Activated T-cell treated with anti-CD3 and anti-CD28 coated beads for 24 hours (primary cell): ENCODE data around the gene PCBP3.
"Not testable (repeated sequence)": the region's sequence is repeated elsewhere in the genome, so short reads cannot be mapped to it uniquely, and the experiment has no call there.

Experiments
- DNase-seq: peaks from one replicate; pipeline ENCODE4 v3.0.0-alpha.2; 2020; ENCODE audit warnings: low read depth

Gene PCBP3

DNA sequence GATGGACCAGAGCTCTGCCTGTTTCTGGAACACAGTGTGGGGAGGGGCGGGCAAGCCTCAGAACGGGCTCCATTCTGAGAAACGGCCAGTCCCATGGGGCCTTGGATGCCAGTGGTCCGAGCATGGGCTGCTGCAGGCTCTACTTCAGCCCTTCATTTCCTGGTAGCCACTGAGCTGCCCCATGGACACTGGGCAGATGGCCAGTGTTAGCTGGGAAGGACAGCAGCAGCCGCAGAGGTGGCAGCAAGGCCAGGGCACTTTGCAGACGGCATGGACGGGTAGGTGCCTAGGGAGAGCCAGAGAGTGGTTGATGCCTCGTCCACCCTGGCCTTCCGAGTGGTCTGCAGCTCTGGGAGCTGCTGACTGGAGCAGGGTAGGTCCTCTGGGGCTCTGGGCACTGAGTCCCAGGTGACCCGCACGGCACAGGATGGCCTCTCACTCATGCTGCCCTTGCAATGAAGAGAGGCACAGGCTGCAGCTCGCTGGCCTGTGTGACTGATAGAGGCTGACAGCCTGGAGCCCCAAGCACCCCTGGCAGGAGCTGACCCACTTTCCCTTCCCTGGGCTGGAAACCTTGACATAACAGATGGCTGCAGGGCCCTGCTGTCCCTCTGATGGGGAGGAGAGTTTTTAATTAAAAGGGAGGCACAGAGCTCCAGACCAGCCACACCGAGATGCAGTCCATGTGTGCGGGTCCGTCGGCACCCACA lies 250.4 kb downstream of the PCBP3 start:
- DNase-seq, result no peak

DNA sequence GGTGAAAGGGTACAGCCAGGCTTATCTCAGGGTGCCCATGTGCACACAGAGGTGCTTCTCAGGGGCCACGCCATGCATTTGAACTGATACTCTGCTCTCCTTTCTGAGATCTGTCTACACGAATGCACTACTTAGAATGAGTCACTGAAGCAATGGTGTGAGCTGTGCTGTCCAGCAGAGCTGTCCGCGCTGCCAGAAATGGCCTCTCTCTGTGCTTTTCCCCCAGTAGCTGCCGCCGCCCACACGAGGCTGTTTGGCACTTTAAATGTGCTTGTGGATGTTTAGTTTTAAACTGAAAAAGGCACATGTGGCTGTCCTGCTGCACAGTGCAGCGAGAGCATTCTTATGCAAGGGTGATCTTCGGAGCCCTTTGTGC lies 250.9 kb downstream of the PCBP3 start:
- DNase-seq, result no peak

DNA sequence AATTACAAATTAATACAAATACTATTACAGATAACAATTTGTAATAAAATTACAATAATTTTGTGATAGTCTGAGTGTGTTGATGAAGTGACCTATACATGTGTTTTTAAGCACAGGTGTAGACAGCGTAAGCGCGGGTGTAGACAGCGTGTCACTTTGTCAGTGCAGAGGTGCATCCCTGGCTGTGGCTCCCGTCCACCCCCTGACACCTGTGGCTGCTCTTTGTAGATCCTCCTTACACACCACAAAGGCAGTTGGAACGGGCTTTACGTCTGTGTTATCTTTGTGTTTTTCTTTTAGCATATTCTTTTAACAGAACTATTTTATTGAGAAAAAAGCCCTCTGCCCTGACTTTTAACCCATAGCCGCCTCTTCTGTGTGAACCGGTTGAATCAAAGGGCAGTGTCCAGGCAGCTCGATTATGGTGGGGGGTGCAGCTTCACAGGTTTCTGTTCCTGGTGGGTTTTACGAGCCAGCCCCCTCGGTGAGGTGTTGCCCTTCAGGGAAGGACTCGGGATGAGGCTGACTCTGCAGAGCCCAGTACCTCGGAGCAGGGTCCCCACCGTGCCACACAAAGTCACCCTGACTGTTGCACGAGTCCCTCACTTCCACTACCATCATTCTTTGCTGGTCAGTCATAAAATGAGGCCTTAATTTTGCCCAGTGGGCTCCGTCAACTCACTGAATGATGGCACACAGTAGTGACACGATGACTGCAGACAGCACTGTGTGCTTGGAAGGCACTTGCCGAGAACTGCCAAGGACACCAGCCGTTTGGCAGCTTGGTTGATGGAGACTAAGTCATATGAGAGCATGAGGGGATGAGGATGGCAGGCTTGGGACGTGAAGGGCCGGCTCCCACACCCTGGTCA lies 251.6 kb downstream of the PCBP3 start:
- DNase-seq, result no peak

DNA sequence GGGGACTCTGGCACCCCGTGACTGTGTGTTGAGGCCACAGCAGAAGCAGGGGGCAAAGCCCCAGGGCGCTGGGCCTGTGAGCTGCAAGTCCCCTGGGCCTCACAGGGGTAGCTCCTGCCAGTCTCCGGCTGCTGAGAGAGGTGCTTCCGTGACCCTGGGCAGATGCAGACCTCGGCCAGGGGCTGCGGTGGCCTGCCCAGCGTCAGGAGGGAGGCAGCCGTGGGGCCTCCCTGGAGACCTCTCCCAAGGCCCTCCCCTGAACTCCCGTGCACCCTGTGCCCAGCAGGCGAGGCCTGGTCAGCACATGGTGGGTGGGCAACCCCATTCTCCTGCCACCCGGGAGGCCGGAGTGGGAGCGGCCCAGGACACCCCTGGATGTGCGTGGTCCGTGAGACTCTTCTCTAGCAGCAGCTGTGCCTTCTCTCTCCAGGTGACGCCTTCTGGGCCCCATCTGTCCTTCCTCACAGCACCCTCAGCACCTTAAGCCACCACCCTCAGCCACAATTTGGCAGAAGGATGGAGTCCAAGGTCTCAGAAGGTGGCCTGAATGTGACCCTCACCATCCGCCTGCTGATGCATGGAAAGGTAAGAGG lies 252.3 kb downstream of the PCBP3 start:
- no peak for DNase-seq

DNA sequence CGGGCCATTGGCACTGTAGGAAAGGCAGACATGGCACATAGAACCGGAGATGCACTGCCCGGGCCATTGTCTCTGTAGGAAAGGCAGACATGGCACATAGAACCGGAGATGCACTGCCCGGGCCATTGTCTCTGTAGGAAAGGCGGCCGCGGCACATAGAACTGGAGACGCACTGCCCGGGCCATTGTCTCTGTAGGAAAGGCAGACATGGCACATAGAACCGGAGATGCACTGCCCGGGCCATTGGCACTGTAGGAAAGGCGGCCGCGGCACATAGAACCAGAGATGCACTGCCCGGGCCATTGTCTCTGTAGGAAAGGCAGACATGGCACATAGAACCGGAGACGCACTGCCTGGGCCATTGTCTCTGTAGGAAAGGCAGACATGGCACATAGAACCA lies 252.9 kb downstream of the PCBP3 start:
- DNase-seq, result not testable (repeated sequence)

DNA sequence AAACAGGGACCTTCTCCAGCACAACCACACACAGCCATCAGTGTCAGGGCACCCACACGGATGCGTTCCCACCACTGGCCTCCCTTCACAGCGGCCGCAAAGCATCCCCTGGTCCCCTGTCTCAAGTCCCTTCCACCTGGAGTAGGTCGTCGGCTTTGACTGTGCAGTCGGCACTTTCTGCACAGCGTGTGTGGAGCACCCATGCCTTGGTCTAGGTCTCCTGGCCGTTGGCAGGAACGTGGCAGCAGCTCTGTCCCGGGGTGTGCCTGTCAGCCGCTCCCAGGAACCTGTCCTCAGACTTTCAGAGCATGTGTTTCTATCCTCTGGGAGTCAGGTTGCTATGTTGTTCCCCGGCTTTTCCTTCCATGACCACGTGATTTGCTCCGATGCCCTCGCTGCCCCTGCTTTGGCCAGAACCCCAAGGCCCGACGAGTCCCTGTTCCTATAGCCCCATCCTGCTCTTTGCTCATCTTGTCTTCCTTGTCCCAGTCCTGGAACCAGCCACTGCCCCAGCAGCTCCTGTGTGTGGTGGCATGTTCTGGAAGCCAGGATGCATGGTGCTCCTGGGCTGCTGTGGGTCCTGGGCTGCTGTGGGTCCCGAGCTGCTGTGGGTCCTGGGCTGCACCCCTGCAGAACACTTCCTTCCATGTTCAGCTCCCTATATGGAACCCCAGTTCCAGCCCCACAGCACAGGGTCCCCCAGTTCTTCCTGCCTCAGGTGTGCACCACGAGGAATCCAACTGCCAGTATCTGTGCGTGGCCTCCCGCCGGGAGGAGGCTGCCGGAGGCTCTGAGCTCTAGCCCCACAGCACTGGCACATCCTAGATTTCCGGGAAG lies 253.9 kb downstream of the PCBP3 start:
- DNase-seq, result no peak

DNA sequence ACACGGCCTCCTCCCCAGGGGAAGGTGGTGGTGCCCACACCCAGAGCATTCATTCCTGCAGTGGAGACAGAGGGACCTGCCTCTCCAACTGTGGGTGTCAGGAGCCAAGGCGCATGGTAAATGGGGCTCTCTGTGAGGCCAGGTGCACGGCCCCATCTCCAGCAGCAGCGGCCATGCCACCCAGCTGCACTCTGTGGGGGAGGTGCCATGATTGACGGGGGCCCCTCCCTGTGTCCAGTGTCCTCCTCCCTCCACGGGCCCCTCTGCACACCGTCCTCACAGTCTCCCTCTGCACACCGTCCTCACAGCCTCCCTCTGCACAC lies 254.5 kb downstream of the PCBP3 start:
- no peak for DNase-seq

DNA sequence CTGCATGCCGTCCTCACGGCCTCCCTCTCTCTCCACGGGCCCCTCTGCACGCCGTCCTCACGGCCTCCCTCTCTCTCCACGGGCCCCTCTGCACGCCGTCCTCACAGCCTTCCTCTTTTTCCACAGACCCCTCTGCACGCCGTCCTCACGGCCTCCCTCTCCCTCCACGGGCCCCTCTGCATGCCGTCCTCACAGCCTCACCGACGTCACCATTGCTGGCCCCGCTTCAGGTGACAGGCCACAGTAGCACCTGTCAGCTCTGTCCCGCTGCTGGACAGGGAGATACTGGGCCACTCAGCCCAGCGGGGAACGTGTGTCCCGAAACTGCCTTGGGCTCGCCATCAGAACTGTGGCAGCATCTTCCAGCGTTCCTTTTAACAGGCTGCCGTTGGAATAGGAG lies 255.3 kb downstream of the PCBP3 start:
- no peak for DNase-seq

DNA sequence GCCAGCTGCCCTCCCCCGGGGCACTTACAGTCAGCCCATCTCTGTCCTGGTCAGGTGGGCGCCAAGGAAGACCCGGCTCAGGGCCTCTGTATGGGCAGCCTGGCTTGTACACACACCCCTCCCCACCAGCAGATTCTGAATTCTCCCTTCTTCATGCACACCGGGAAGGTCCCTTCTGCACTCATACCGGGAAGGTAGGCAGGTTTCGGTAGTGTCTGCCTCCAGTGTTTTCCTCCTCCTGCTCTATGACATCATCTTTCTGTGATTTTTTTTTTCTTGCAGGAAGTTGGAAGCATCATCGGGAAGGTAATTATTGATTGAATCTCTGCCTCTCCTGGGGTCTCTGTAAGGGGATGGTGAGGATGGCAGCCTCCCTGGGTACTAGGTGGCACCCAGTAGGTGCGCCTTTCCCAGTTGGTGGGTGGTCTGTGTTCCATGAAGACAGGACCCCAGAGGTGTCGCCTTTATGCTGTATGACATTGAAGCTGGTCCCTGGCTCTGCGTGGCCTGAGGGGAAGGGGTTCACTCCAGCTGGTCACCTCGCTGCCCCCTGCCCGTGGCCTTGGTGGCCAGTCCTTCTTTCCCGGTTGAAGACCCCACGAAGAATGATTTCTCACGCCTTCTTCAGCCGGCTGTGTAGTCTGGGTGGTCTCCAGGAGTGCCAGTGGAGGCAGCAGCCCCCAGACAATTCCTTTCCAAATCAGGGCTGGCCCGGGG lies 255.9 kb downstream of the PCBP3 start:
- DNase-seq, result no peak

DNA sequence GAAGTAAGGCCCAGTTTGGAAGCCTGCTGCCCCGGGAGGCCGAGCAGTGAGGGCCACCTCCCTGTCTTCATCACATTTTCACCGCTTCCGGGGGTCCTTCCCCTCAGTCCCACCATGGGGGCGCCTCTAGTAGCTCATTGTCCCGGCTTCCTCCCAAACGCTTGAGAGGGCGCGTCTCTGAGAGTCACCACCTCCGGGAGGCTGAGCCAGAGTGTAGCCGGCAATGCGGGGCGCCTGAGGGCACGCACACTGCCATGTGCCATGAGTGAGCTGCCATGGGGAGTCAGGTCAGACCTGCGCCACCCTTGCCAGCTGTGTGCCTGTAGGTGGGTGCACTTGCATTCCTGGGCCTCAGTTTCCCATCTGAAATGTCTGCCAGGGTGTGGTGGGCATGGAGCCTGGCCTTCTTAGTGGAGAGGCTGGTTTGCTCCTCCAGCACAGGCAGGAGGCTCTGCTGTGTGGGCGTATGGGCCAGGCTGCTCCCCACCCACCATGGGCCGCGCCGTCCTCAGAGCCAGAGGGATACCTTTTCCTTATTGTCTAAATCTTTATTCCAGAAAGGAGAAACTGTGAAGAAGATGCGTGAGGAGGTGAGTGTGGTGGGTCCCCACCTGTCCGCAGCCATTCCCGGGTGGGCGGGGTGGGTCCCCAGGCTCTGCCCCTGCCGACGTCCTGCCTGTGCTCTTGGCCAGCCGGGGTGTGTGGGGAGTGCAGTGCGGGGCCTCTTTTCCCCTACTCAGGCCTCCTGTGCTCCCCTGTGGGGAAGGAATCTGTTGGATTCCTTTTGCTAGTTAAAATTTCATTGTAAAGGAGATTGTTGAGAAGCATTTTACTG lies 256.7 kb downstream of the PCBP3 start:
- DNase-seq, result no peak

DNA sequence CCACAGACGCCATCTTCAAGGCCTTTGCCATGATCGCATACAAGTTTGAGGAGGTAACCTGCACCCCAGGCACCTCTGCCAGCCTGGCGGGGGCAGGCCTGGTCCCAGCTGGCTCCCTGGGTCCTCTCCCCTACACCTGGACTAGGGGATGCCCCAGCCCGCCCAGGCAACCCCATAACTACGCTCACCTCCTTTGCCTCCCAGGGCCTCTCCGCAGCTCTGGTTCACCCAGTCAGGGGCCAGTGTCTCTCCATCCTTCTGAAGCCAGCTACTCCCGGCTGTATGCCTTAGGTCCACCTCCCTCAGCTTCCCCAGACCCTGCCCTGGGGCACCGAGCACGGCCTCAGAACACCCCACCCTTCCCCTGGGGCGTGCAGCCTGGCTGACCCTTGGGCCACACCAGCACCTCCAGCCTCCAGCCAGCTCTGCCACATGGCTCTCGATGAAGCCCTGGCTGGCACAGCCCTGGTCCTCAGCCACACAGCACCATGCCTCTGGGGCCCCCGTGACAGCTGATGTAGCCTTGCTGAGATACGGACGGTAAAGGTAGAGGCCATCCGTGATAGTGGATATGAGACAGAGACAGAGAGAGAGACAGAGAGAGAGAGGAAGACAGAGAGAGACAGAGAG lies 257.7 kb downstream of the PCBP3 start:
- DNase-seq, result no peak

DNA sequence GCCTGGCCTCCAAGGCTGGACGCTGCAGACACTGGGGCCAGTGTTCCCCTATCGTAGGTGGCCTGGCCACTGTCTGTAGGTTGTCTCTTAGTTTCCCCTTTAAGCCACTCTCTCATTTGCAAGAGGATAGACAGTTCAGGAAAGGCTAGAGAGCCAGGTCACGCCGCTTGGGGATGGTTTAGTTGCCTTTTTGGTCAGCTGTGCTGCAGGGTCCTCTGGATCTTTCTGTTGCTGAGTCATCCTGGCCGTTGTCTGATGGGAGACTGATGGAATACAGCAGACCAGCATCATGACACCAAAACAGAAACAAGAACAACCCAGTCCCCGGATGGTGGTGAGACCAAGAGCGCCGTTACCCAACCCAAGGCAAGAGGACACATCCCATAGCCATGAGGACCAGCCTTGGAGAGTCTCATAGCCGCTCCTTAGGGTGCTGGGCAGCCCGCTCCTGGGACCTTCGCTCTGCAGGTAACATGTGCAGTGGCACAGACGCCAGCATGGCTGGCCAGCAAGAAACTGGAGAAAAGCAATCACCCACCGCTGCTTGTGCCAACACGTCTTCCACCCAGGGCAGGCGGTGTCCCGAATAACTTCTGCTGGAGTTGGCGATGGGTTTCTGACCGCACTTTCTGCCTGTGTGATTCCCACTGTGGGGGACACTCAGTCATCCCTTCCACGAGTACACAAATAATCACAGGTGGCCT lies 258.9 kb downstream of the PCBP3 start:
- no peak for DNase-seq

DNA sequence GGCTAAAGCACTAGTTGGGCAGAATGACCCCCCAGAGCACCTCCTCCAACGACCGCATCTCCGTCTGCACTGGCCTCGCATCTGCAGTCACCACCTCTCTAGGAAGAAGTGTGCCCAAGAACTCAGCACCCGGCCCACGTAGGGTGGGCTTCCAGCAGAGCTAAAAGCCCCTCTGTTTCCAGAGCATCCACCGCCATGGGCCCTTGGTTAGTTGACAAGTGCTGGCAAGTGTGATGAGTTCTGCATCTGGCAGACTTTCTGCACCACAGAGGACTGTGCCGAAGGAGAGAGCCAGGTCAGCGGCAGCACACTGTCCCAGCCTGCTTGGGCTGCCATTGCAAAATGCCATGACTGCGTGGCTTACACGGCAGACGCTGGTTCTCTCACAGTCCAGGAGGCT lies 261.7 kb downstream of the PCBP3 start:
- DNase-seq, result no peak

DNA sequence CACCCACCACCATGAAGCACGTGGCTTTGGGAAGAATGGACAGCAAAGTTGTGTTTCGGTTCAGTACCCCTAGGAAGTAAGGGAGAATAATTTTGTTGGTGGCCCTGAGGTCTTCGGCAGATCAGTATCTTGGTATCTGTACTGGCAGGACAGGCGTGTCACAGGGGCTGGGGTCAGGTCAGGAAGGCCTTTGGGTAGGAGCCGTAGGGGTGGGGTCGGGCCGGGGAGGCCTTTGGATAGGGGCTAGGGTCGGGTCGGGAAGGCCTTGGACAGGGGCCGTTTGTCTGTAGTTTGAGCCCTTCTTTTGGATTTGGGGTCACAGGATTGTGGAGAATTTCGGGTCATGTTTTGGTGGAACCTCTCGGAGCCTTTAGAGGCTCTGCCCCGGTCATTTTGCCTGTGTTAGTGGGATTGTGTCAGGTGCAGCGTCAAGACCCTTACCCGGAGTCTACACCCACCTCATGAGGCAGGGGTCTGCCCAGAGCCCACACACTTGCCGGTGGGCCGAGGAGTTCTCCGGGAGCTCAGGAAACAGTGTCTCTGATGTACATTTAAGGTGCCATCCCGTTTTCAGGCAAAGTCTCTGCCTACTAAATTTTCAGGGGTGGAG lies 262.8 kb downstream of the PCBP3 start:
- DNase-seq, result no peak

DNA sequence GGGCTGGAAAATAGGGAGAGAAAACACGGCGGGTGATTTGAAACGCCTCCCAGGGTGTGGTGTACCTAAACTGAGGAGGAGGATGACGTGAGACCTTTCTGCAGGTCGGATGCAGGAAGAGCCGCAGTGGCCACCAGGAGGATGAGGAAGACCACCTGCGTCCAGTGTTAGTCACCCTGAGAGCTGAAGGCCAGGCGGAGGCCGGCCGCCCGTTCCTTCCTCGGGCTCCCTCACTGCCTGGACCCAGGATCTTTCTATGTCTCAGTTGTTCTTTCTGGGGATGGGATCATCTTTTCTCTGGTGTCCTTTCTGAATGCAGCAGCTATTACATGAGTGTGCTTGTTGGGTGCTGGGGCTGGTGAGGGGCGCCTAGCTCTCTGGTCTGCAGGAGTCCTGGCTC lies 263.3 kb downstream of the PCBP3 start:
- no peak for DNase-seq

DNA sequence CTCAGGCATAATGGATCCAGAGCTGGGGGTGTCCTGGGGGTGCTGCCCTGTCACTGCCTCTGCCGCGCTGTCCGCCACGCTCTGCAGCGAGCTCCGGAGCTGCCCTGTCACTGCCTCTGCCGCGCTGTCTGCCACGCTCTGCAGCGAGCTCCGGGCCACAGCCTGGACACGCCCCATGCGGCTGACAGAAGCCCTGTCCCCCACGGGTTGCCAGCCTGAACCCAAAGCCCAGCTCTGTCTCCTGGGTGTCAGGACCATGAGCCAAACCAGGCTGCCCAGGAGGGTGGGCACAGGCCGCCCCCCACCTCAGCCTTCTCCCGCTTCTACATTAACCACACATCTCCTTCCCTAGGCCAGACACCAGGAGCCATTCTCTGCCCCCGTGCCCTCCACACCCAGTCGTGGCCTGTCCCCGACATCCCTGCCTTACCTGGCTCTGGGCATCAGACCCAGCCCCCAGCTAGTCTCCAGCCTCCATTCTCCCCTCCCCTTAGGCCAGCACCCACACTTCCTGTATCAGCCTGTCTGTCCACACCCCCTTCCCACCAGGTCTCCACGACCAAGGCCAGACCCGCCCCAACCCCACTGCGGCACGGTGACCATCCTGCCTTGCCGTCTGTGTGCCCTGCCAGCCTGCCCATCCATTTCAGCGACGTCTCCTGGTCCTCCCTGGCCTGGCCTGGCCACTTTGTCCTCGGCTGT lies 265.2 kb downstream of the PCBP3 start:
- DNase-seq, result no peak

DNA sequence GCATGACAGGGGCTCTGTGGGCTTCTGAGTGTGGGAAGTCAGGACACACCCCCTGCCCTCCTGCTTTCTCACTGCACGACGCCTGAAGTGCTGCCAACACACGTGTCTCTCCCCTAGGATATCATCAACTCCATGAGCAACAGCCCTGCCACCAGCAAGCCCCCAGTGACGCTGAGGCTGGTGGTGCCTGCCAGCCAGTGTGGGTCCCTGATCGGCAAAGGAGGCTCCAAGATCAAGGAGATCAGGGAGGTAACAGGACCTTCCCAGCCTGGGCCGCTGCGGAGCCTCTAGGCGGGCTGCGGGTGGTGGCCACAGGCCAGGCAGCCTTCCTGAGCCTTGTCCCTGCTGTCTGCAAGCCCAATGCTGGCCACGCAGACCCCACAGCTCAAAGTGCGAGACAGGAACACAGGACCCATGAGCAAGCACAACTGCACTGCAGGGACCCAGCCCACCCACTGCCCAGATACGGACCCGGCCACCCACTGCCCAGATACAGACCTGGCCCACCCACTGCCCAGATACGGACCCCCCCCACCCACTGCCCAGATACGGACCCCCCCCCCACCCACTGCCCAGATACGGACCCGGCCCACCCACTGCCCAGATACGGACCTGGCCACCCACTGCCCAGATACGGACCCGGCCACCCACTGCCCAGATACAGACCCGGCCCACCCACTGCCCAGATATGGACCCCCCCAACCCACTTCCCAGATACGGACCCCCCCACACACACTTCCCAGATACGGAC lies 265.9 kb downstream of the PCBP3 start:
- DNase-seq, result no peak

DNA sequence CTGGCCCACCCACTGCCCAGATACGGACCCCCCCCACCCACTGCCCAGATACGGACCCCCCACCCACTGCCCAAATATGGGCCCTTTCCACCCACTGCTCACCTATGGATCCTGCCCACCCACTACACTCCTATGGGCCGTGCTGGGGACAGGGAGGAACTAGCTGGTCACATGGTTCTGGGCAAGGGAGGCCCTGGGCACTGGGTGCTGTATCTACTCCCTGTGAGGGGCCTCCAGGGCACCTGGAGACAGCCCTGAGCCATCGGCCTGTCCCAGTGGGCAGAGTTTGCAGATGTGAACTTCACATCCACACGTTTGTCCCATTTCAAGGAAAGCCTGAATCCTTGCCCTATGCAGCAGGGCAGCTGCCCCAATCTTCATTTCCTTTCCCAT lies 266.6 kb downstream of the PCBP3 start:
- no peak for DNase-seq
